Prostate gland (tissue), 2 donors: ENCODE data around the gene ARL6IP5. TPM values are rescaled to one million over a fixed set of nuclear protein-coding genes. Genes with fewer than 3 reads are reported as not detected.

Experiments
- DNase-seq: peaks from one replicate; pipeline ENCODE4 v3.0.0-alpha.2; 2019; ENCODE audit warnings: low spot score
- H3K27ac ChIP-seq, 2 donors: fragments of 200-600 bp; sonication (generic); 2 replicates each; pipeline ENCODE4 v1.5.1; 2017 to 2019
- H3K27me3 ChIP-seq: fragments of 200-600 bp; sonication (generic); replicated peaks from 2 replicates; pipeline ENCODE4 v1.5.1; 2019; ENCODE audit not compliant: insufficient read depth
- H3K36me3 ChIP-seq, 2 donors: fragments of 200-600 bp; sonication (generic); 1 replicate in 1 of 2; 2 replicates in 1 of 2; pipeline versions ENCODE4 v1.5.1 to v1.8.1; 2017 to 2019
- H3K4me1 ChIP-seq: fragments of 200-600 bp; sonication (generic); replicated peaks from 2 replicates; pipeline ENCODE4 v1.5.1; 2019
- H3K4me3 ChIP-seq, 2 donors: fragments of 200-600 bp; sonication (generic); 2 replicates each; pipeline ENCODE4 v1.5.1; 2017 to 2019
- H3K9me3 ChIP-seq: fragments of 200-600 bp; sonication (generic); 2 replicates; pipeline ENCODE4 v1.5.1; 2017
- CTCF ChIP-seq, 4 experiments: fragments of 200-600 bp in 2 of 4; fragments of 450-650 bp in 2 of 4; sonication (generic) in 2 of 4; IDR thresholded peaks; 1 replicate in 3 of 4; 2 replicates in 1 of 4; pipeline ENCODE4 v1.5.1; 2016 to 2019; ENCODE audit warnings: antibody characterized with exemption in 4 of 4, mild to moderate bottlenecking in 2 of 4, moderate library complexity in 2 of 4
- POLR2A ChIP-seq: fragments of 450-650 bp; IDR thresholded peaks from one replicate; pipeline ENCODE4 v1.6.1; 2016; ENCODE audit warnings: antibody characterized with exemption, mild to moderate bottlenecking
- POLR2AphosphoS5 ChIP-seq: sonication (generic); formaldehyde crosslinking; IDR thresholded peaks from one replicate; pipeline ENCODE4 v1.6.1; 2017; ENCODE audit warnings: antibody characterized with exemption
- WGBS: methylation state at CpG from one replicate; pipeline ENCODE4 v1.1.5; 2018; 5-methylcytosine and 5-hydroxymethylcytosine counted together
- intact Hi-C: fragments of 100-400 bp; cut with DNase I; formaldehyde crosslinking; loops from one replicate; pipeline ENCODE4 v1.14.2; 2022
- total RNA-seq, 2 donors: library from RNA; depleted of rRNA; stranded (reverse); fragments of >200 nt; gene quantifications; one replicate each; pipeline ENCODE4 v1.1.0, GENCODE V29; 2016

Gene ARL6IP5
- total RNA-seq, 2 donors from 2014 or later = 102 to 169 TPM

GRCh38 chr3:69096299-69096698, 11.6 kb downstream of the ARL6IP5 start:
- H3K27me3 ChIP-seq = no peaks in the 10 kb centered on the region
- TF ChIP-seq POLR2AphosphoS5 (no peak), POLR2A (no peak), CTCF (IDR thresholded peaks at IDR 0.05) (no peak)
- 89% methylated on average over 5 of the region's 5 CpGs for WGBS
- no peak for DNase-seq
- no peaks in the 10 kb centered on the region for H3K36me3 ChIP-seq
- H3K9me3 ChIP-seq = no peaks in the 10 kb centered on the region
- peak overlapping the region; percentile 61 to 64 for H3K27ac ChIP-seq
- intact Hi-C loops = no loop called here
- H3K4me1 ChIP-seq = peaks cover 28% of the 10 kb centered on the region
- no peak overlapping the region for H3K4me3 ChIP-seq

- intact Hi-C loops = no loop called here
- Histone ChIP-seq H3K36me3 (no peaks in the 10 kb centered on the region), H3K4me3 (no peak overlapping the region), H3K4me1 (peaks cover 18% of the 10 kb centered on the region), H3K27me3 (no peaks in the 10 kb centered on the region), H3K27ac (peak overlapping the region in 1 of 2 donors; percentile 9), H3K9me3 (no peaks in the 10 kb centered on the region)
- DNase-seq = no peak
- WGBS = 83% methylated on average over 9 of the region's 9 CpGs
- TF ChIP-seq POLR2AphosphoS5 = no peak
Measured at GRCh38 chr3:69097407-69098086, 12.8 kb downstream of the ARL6IP5 start.

GRCh38 chr3:69099576-69099975, 14.8 kb downstream of the ARL6IP5 start:
- no peaks in the 10 kb centered on the region for H3K27me3 ChIP-seq
- H3K27ac ChIP-seq = no peak overlapping the region
- TF ChIP-seq POLR2AphosphoS5 (no peak), POLR2A (no peak), CTCF (IDR thresholded peaks at IDR 0.05) (no peak)
- DNase-seq = no peak
- WGBS = 87% methylated on average over 4 of the region's 4 CpGs
- no peaks in the 10 kb centered on the region for H3K36me3 ChIP-seq
- peaks cover 4% of the 10 kb centered on the region for H3K4me1 ChIP-seq
- intact Hi-C loops = no loop called here
- no peak overlapping the region for H3K4me3 ChIP-seq
- H3K9me3 ChIP-seq = no peaks in the 10 kb centered on the region

- intact Hi-C loops = no loop called here
- no peak for TF ChIP-seq POLR2A
- no peak for TF ChIP-seq POLR2AphosphoS5
- TF ChIP-seq CTCF (IDR thresholded peaks at IDR 0.05) = no peak
- Histone ChIP-seq H3K27ac (no peak overlapping the region), H3K4me3 (no peak overlapping the region), H3K9me3 (no peaks in the 10 kb centered on the region), H3K4me1 (no peaks in the 10 kb centered on the region), H3K27me3 (no peaks in the 10 kb centered on the region), H3K36me3 (no peaks in the 10 kb centered on the region)
- no peak for DNase-seq
- WGBS = 95% methylated on average over 4 of the region's 4 CpGs
Measured at GRCh38 chr3:69102384-69102783, 17.6 kb downstream of the ARL6IP5 start.

GRCh38 chr3:69103123-69103522, 18.4 kb downstream of the ARL6IP5 start:
- Histone ChIP-seq H3K27ac (no peak overlapping the region), H3K4me1 (no peaks in the 10 kb centered on the region), H3K4me3 (no peak overlapping the region), H3K36me3 (no peaks in the 10 kb centered on the region), H3K9me3 (no peaks in the 10 kb centered on the region), H3K27me3 (no peaks in the 10 kb centered on the region)
- intact Hi-C loops = no loop called here
- DNase-seq = no peak
- WGBS = 92% methylated on average over 3 of the region's 3 CpGs
- no peak for TF ChIP-seq POLR2A
- TF ChIP-seq POLR2AphosphoS5 = no peak
- TF ChIP-seq CTCF (IDR thresholded peaks at IDR 0.05) = no peak
